Stimulated activated CD8-positive, alpha-beta memory T cell treated with anti-CD3 and anti-CD28 coated beads, Interleukin-12 subunit alpha, Interleukin-12 subunit beta, amount 100 ng/mL, for 4 hours (primary cell): Measurements from ENCODE around the gene OR10H3.
"Not testable (repeated sequence)": the region's sequence is repeated elsewhere in the genome, so short reads cannot be mapped to it uniquely, and the experiment has no call there.

Source experiments
- DNase-seq: peaks from one replicate; pipeline ENCODE4 v3.0.0-alpha.2; 2020; ENCODE audit warnings: low read depth

The OR10H3 gene

GRCh38 chr19:15779756-15780476 is 42.1 kb downstream of the OR10H3 start:
- no peak for DNase-seq

GRCh38 chr19:15780610-15781418 is 43.0 kb downstream of the OR10H3 start:
- DNase-seq = no peak

GRCh38 chr19:15781661-15782060 is 43.9 kb downstream of the OR10H3 start:
- DNase-seq = no peak

- DNase-seq = no peak
Measured at GRCh38 chr19:15782211-15782610, 44.4 kb downstream of the OR10H3 start.

GRCh38 chr19:15782896-15783295 is 45.1 kb downstream of the OR10H3 start:
- not testable (repeated sequence) for DNase-seq

GRCh38 chr19:15787611-15788155 is 49.9 kb downstream of the OR10H3 start, which contains the start of gene OR10H5:
Gene OR10H5 (plus strand): TSS chr19:15787661. CDS start chr19:15794049, 6,388 bp downstream.
- DNase-seq = no peak

GRCh38 chr19:15788594-15789270 is 50.9 kb downstream of the OR10H3 start:
- DNase-seq = no peak

GRCh38 chr19:15790096-15790495 is 52.3 kb downstream of the OR10H3 start:
- no peak for DNase-seq
